K562 (cell line): ENCODE data around the gene REEP2. TPM values are rescaled to one million over a fixed set of nuclear protein-coding genes. Genes with fewer than 3 reads are reported as not detected.
A peak's percentile ranks its signal among the peaks of the same experiment; 100 is the strongest.

Experiments
- CBFA2T3 ChIP-seq: fragments of 450-650 bp; IDR thresholded peaks from 2 replicates; pipeline ENCODE4 v1.6.1; 2017
- GTF2F1 ChIP-seq: IDR thresholded peaks from 2 replicates; pipeline ENCODE4 v1.6.1; 2011; ENCODE audit warnings: low read depth, low read length, improper control_type of control experiment
- HMGN3 ChIP-seq: IDR thresholded peaks from 2 replicates; pipeline ENCODE4 v1.6.1; 2011; ENCODE audit warnings: borderline replicate concordance, low read depth, mild to moderate bottlenecking, mixed read lengths, low read length; ENCODE audit not compliant: insufficient read length; ENCODE audit errors: extremely low read depth
- NR1H2 ChIP-seq: sonication (generic); formaldehyde crosslinking; IDR thresholded peaks from 2 replicates; pipeline ENCODE4 v1.4.0; 2020; ENCODE audit warnings: mild to moderate bottlenecking, missing genetic modification reagents
- NR2C2 ChIP-seq, 2 experiments: fragments of 200-800 bp in 1 of 2; sonication (Bioruptor generic) in 1 of 2; sonication (generic) in 1 of 2; formaldehyde crosslinking in 1 of 2; IDR thresholded peaks; 2 replicates each; pipeline versions ENCODE4 v1.6.1 to v1.8.0; 2016 to 2022; ENCODE audit warnings: mild to moderate bottlenecking in 1 of 2, missing compliant biosample characterization in 1 of 2, missing genetic modification characterization in 1 of 2, missing genetic modification reagents in 1 of 2
- PHF21A ChIP-seq: fragments of 450-650 bp; IDR thresholded peaks from 2 replicates; pipeline ENCODE4 v1.6.1; 2017; ENCODE audit warnings: low read depth, borderline replicate concordance
- PPARD ChIP-seq: fragments of 250-450 bp; sonication (Bioruptor Pico); IDR thresholded peaks from 2 replicates; pipeline ENCODE4 v1.8.0; 2022; ENCODE audit warnings: inconsistent platforms, mild to moderate bottlenecking, moderate library complexity
- RBM14 ChIP-seq: fragments of 200-400 bp; formaldehyde crosslinking; IDR thresholded peaks from 2 replicates; pipeline ENCODE4 v1.6.1; 2018; ENCODE audit warnings: low read depth, mild to moderate bottlenecking, low read length, moderate library complexity, borderline replicate concordance; ENCODE audit not compliant: insufficient read depth
- SAFB ChIP-seq: fragments of 200-400 bp; formaldehyde crosslinking; IDR thresholded peaks from 2 replicates; pipeline ENCODE4 v1.6.1; 2017; ENCODE audit warnings: low read depth, low read length, borderline replicate concordance
- TCFL5 ChIP-seq: fragments of 250-450 bp; sonication (Bioruptor Pico); conservative IDR thresholded peaks from 2 replicates; pipeline ENCODE4 v1.6.1; 2021; ENCODE audit warnings: mild to moderate bottlenecking, moderate library complexity, matching md5 sums
- THRAP3 ChIP-seq: fragments of 450-650 bp; IDR thresholded peaks from 2 replicates; pipeline ENCODE4 v1.6.1; 2016; ENCODE audit warnings: mild to moderate bottlenecking, inconsistent platforms, borderline replicate concordance
- YY1 ChIP-seq, 3 experiments: IDR thresholded peaks; 2 replicates each; pipeline ENCODE4 v1.6.1; 2011; ENCODE audit warnings: low read length in 2 of 3, mild to moderate bottlenecking in 2 of 3, moderate library complexity in 2 of 3, borderline replicate concordance in 1 of 3, control low read depth in 1 of 3, low read depth in 1 of 3; ENCODE audit not compliant: insufficient read depth in 3 of 3, insufficient replicate concordance in 2 of 3, control insufficient read depth in 1 of 3, insufficient read length in 1 of 3; ENCODE audit errors: extremely low read depth in 1 of 3
- ZNF184 ChIP-seq: sonication (generic); formaldehyde crosslinking; IDR thresholded peaks from 2 replicates; pipeline ENCODE4 v1.5.0; 2020; ENCODE audit warnings: missing genetic modification reagents
- ZNF217 ChIP-seq: sonication (generic); formaldehyde crosslinking; IDR thresholded peaks from 2 replicates; pipeline ENCODE4 v1.8.0; 2022; ENCODE audit warnings: mild to moderate bottlenecking, missing genetic modification reagents
- ZNF408 ChIP-seq: fragments of 250-450 bp; sonication (Bioruptor Pico); IDR thresholded peaks from 2 replicates; pipeline ENCODE4 v1.4.0; 2020; ENCODE audit warnings: low read depth, mild to moderate bottlenecking, moderate library complexity
- ZNF584 ChIP-seq: fragments of 200-800 bp; sonication (Bioruptor generic); IDR thresholded peaks from 2 replicates; pipeline ENCODE4 v1.6.1; 2016; ENCODE audit warnings: low read depth, mild to moderate bottlenecking, missing genetic modification characterization, missing compliant biosample characterization
- polyA plus RNA-seq, 8 experiments: library from polyadenylated mRNA; depleted of rRNA in 4 of 8; stranded (reverse) in 5 of 8; unstranded in 3 of 8; fragments of >200 nt; fragmentation: Nextera tagmentation in 2 of 8; fragmentation: Illumina TruSeq in 1 of 8; extraction: Ambion mirVana in 2 of 8; extraction: Trizol in 1 of 8; gene quantifications; 2 replicates each; pipeline versions ENCODE4 v1.2.1 to v1.2.3, GENCODE V29; 2011 to 2014; ENCODE audit warnings: inconsistent platforms in 1 of 8, missing spikeins in 1 of 8
- total RNA-seq, 7 experiments: library from RNA; depleted of rRNA in 6 of 7; stranded (reverse); fragments of >200 nt in 6 of 7; fragmentation: Illumina TruSeq in 2 of 7; extraction: Trizol in 2 of 7; gene quantifications; 2 replicates each; pipeline versions ENCODE4 v1.2.1 to v1.2.3, GENCODE V29; 2011 to 2021; ENCODE audit warnings: low replicate concordance in 1 of 7
- TF ChIP-seq, protein P1 (sequence below): sonication (generic); formaldehyde crosslinking; IDR thresholded peaks from 2 replicates; pipeline ENCODE4 v1.8.0; 2022; ENCODE audit warnings: missing genetic modification reagents, mild to moderate bottlenecking, moderate library complexity, borderline replicate concordance
- TF ChIP-seq, protein P2 (sequence below): fragments of 450-650 bp; formaldehyde crosslinking; IDR thresholded peaks from 2 replicates; pipeline ENCODE4 v1.4.0; 2020; ENCODE audit warnings: mild to moderate bottlenecking, moderate library complexity
- TF ChIP-seq, protein P3 (sequence below): sonication (generic); formaldehyde crosslinking; IDR thresholded peaks from 2 replicates; pipeline ENCODE4 v1.8.1; 2023; ENCODE audit warnings: mild to moderate bottlenecking, missing genetic modification reagents, moderate library complexity
- TF ChIP-seq, protein P4 (sequence below): sonication (generic); formaldehyde crosslinking; IDR thresholded peaks from 2 replicates; pipeline ENCODE4 v1.9.0; 2022; ENCODE audit warnings: mild to moderate bottlenecking, missing genetic modification reagents

The REEP2 gene
- total and polyA plus RNA-seq, 9 of the 15 experiments (the other 6 are each of a cell fraction or from before 2014, with no cell fraction given) = 0.03 to 1.1 (median 0.12) TPM; not detected in 1

DNA sequence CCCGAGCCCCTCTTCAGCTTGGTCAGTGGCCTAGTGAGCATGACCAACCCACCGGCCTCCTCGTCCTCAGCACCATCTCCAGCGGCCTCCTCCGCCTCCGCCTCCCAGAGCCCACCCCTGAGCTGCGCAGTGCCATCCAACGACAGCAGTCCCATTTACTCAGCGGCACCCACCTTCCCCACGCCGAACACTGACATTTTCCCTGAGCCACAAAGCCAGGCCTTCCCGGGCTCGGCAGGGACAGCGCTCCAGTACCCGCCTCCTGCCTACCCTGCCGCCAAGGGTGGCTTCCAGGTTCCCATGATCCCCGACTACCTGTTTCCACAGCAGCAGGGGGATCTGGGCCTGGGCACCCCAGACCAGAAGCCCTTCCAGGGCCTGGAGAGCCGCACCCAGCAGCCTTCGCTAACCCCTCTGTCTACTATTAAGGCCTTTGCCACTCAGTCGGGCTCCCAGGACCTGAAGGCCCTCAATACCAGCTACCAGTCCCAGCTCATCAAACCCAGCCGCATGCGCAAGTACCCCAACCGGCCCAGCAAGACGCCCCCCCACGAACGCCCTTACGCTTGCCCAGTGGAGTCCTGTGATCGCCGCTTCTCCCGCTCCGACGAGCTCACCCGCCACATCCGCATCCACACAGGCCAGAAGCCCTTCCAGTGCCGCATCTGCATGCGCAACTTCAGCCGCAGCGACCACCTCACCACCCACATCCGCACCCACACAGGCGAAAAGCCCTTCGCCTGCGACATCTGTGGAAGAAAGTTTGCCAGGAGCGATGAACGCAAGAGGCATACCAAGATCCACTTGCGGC, 28.2 kb downstream of the REEP2 start (continued):
- TF ChIP-seq GTF2F1 (no peak), ZNF408 (CRISPR knock-in tag) (no peak), NR1H2 (CRISPR knock-in tag) (peak; percentile 22; the same call in 1 of the 2 replicates), TCFL5 (CRISPR knock-in tag) (no peak), ZNF584 (0 out of 2 replicates have a peak, but pooled peaks have one; percentile 15), ZNF184 (CRISPR knock-in tag) (no peak), CBFA2T3 (no peak), HMGN3 (peak; percentile 65), NR2C2 (CRISPR knock-in tag; IDR thresholded peaks at IDR 0.05) (no peak), NR2C2 (tag; IDR thresholded peaks at IDR 0.05) (no peak), SAFB (peak; percentile 62; the same call in 1 of the 2 replicates), THRAP3 (peak; percentile 91), RBM14 (peak; percentile 98; the same call in 1 of the 2 replicates), ZNF217 (CRISPR knock-in tag) (no peak), PPARD (CRISPR knock-in tag) (no peak), PHF21A (0 out of 2 replicates have a peak, but pooled peaks have one; percentile 28), YY1 (IDR thresholded peaks at IDR 0.05; ENCODE audit: borderline replicate concordance in 1 of 3, control insufficient read depth in 1 of 3, extremely low read depth in 1 of 3, insufficient read depth in 3 of 3, insufficient read length in 1 of 3, insufficient replicate concordance in 2 of 3, low read depth in 1 of 3, low read length in 2 of 3) (peak in 1 of 3 experiments; percentile 6)
- TF ChIP-seq, protein P1, sequence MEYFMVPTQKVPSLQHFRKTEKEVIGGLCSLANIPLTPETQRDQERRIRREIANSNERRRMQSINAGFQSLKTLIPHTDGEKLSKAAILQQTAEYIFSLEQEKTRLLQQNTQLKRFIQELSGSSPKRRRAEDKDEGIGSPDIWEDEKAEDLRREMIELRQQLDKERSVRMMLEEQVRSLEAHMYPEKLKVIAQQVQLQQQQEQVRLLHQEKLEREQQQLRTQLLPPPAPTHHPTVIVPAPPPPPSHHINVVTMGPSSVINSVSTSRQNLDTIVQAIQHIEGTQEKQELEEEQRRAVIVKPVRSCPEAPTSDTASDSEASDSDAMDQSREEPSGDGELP = peak; percentile 40
- TF ChIP-seq, protein P2, sequence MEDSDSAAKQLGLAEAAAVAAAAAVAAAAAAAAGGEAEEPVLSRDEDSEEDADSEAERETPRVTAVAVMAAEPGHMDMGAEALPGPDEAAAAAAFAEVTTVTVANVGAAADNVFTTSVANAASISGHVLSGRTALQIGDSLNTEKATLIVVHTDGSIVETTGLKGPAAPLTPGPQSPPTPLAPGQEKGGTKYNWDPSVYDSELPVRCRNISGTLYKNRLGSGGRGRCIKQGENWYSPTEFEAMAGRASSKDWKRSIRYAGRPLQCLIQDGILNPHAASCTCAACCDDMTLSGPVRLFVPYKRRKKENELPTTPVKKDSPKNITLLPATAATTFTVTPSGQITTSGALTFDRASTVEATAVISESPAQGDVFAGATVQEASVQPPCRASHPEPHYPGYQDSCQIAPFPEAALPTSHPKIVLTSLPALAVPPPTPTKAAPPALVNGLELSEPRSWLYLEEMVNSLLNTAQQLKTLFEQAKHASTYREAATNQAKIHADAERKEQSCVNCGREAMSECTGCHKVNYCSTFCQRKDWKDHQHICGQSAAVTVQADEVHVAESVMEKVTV = no peak
- TF ChIP-seq, protein P3, sequence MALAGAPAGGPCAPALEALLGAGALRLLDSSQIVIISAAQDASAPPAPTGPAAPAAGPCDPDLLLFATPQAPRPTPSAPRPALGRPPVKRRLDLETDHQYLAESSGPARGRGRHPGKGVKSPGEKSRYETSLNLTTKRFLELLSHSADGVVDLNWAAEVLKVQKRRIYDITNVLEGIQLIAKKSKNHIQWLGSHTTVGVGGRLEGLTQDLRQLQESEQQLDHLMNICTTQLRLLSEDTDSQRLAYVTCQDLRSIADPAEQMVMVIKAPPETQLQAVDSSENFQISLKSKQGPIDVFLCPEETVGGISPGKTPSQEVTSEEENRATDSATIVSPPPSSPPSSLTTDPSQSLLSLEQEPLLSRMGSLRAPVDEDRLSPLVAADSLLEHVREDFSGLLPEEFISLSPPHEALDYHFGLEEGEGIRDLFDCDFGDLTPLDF = peak; percentile 68; the same call in 1 of the 2 replicates
- TF ChIP-seq, protein P4, sequence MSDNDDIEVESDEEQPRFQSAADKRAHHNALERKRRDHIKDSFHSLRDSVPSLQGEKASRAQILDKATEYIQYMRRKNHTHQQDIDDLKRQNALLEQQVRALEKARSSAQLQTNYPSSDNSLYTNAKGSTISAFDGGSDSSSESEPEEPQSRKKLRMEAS = peak; percentile 11; the same call in 1 of the 2 replicates
